CD8-positive, alpha-beta memory T cell (primary cell): ENCODE measurements around the gene FHIT. TPM values are rescaled to one million over a fixed set of nuclear protein-coding genes. Genes with fewer than 3 reads are reported as not detected.

ENCODE experiments used
- CTCF ChIA-PET: fragments of 350-600 bp; sonication (Branson Sonifier 250); formaldehyde crosslinking; loops from one replicate; lab custom pipeline; 2021; ENCODE audit warnings: antibody characterized with exemption; lab: Charles Lee
- POLR2A ChIA-PET: fragments of 350-600 bp; sonication (Branson Sonifier 250); formaldehyde crosslinking; loops from one replicate; lab custom pipeline; 2021; ENCODE audit warnings: antibody characterized with exemption; lab: Charles Lee
- DNase-seq, 5 donors: peaks; one replicate each; pipeline versions ENCODE4 v3.0.0 to v3.0.0-alpha.2; 2020 to 2022; ENCODE audit warnings: mixed read lengths in 1 of 5
- H3K27ac ChIP-seq: one replicate; pipeline ENCODE4 v1.7.0; 2013; ENCODE audit warnings: low read depth, mild to moderate bottlenecking, low read length, moderate library complexity
- H3K27me3 ChIP-seq: 2 replicates; pipeline ENCODE4 v1.7.0; 2013; ENCODE audit warnings: low read length, mild to moderate bottlenecking; ENCODE audit not compliant: insufficient read depth, poor library complexity, severe bottlenecking
- H3K36me3 ChIP-seq: 2 replicates; pipeline ENCODE4 v1.7.0; 2013; ENCODE audit warnings: mild to moderate bottlenecking, low read length, moderate library complexity; ENCODE audit not compliant: insufficient read depth
- H3K4me1 ChIP-seq: 2 replicates; pipeline ENCODE4 v1.7.0; 2013; ENCODE audit warnings: mild to moderate bottlenecking, low read length, moderate library complexity; ENCODE audit not compliant: insufficient read depth
- H3K4me3 ChIP-seq: 2 replicates; pipeline ENCODE4 v1.7.0; 2013; ENCODE audit warnings: mild to moderate bottlenecking, low read length
- H3K9me3 ChIP-seq: 2 replicates; pipeline ENCODE4 v1.7.0; 2013; ENCODE audit warnings: mild to moderate bottlenecking, low read length
- H3K27ac Mint-ChIP-seq, 8 donors: one replicate each; pipeline ENCODE4 v1.8.0; 2020 to 2021; ENCODE audit warnings: mixed read lengths in 8 of 8, mild to moderate bottlenecking in 6 of 8, inconsistent platforms in 3 of 8, moderate library complexity in 3 of 8
- H3K27me3 Mint-ChIP-seq, 2 donors: one replicate each; pipeline ENCODE4 v1.8.0; 2020 to 2021; ENCODE audit warnings: mixed read lengths in 2 of 2, mild to moderate bottlenecking in 1 of 2, moderate library complexity in 1 of 2
- H3K36me3 Mint-ChIP-seq, 3 donors: one replicate each; pipeline ENCODE4 v1.8.0; 2020 to 2021; ENCODE audit warnings: mixed read lengths in 3 of 3, inconsistent platforms in 1 of 3, mild to moderate bottlenecking in 1 of 3
- H3K4me1 Mint-ChIP-seq, 3 donors: one replicate each; pipeline ENCODE4 v1.8.0; 2020 to 2021; ENCODE audit warnings: mixed read lengths in 3 of 3, inconsistent platforms in 1 of 3, mild to moderate bottlenecking in 1 of 3
- H3K4me3 Mint-ChIP-seq, 7 donors: one replicate each; pipeline ENCODE4 v1.8.0; 2020 to 2021; ENCODE audit warnings: mixed read lengths in 7 of 7, mild to moderate bottlenecking in 6 of 7, moderate library complexity in 4 of 7, inconsistent platforms in 2 of 7
- H3K9me3 Mint-ChIP-seq, 5 donors: one replicate each; pipeline ENCODE4 v1.8.0; 2020 to 2022; ENCODE audit warnings: mixed read lengths in 5 of 5, mild to moderate bottlenecking in 3 of 5, moderate library complexity in 2 of 5, inconsistent platforms in 1 of 5
- polyA plus RNA-seq: library from polyadenylated mRNA; unstranded; fragments of 300-500 nt; fragmentation: Illumina TruSeq; gene quantifications from one replicate; pipeline ENCODE4 v1.2.3, GENCODE V29; 2021
- total RNA-seq, 2 experiments: library from RNA; stranded (reverse); gene quantifications; one replicate each; pipeline ENCODE4 v1.2.3, GENCODE V29; 2021

The FHIT gene
- total and polyA plus RNA-seq, 3 experiments from 2014 or later = 4.1 to 7.4 (median 4.2) TPM

DNA sequence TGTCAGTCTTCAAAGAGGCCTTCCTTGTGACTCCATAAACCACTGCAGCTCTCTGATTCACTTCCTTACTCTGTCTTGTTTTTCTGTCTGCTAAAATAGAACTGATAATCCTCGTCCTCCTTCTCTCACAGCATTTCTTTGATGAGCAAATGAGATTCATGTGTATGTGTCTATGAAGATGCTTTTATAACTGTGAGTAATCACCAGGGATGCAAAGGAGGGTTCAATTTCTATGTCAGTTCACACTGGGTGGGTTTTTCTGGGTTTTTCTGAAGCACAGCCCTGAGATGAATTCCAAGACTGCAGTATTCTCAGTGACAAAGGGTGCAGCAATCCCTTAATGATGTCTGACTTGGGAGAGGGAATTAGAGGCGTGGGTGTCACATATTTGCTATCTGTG lies 1454.8 kb downstream of the FHIT start:
- POLR2A ChIA-PET = no interaction called here
- Mint-ChIP-seq H3K4me3 (no peak overlapping the region), H3K27me3 (no peaks in the 10 kb centered on the region), H3K27ac (no peak overlapping the region), H3K9me3 (peaks cover 0 to 2% (median 0%) of the 10 kb centered on the region in 5 donors), H3K36me3 (peaks cover 0 to 11% (median 0%) of the 10 kb centered on the region in 3 donors), H3K4me1 (peaks cover 5 to 7% (median 6%) of the 10 kb centered on the region in 3 donors)
- H3K9me3 ChIP-seq = no peaks in the 10 kb centered on the region
- DNase-seq = no peak
- CTCF ChIA-PET = no interaction called here
- H3K27ac ChIP-seq = no peak overlapping the region
- no peaks in the 10 kb centered on the region for H3K4me1 ChIP-seq
- no peaks in the 10 kb centered on the region for H3K36me3 ChIP-seq
- no peak overlapping the region for H3K4me3 ChIP-seq
- no peaks in the 10 kb centered on the region for H3K27me3 ChIP-seq

DNA sequence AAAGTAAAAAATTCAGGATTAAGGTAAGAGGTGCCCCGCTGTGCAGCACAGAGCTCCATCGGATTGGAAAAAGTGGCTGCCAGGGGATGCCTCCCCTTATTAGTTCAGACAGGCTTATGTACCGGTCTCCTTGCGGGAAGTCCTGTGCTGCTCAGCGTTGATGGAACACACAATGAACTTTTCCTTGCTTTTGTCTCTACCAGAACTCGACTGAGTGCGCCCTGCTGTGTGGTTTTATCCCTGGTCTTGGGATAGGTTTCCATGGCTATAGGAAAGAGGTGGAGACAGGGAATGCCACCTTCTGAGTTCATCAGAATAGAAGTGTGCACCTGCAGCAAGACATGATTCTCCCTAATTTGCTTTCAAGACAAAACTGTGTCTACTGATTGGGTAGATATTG lies 1455.5 kb downstream of the FHIT start:
- no peaks in the 10 kb centered on the region for H3K36me3 ChIP-seq
- ChIA-PET POLR2A (no interaction called here), CTCF (no interaction called here)
- no peaks in the 10 kb centered on the region for H3K4me1 ChIP-seq
- no peak overlapping the region for H3K27ac ChIP-seq
- no peak overlapping the region for H3K27ac Mint-ChIP-seq
- peaks cover 5 to 11% (median 8%) of the 10 kb centered on the region in 3 donors for H3K4me1 Mint-ChIP-seq
- H3K36me3 Mint-ChIP-seq = peaks cover 0 to 11% (median 0%) of the 10 kb centered on the region in 3 donors
- DNase-seq = no peak
- H3K27me3 ChIP-seq = no peaks in the 10 kb centered on the region
- H3K4me3 Mint-ChIP-seq = no peak overlapping the region
- H3K9me3 Mint-ChIP-seq = peaks cover 0 to 2% (median 0%) of the 10 kb centered on the region in 5 donors
- no peak overlapping the region for H3K4me3 ChIP-seq
- no peaks in the 10 kb centered on the region for H3K9me3 ChIP-seq
- no peaks in the 10 kb centered on the region for H3K27me3 Mint-ChIP-seq

DNA sequence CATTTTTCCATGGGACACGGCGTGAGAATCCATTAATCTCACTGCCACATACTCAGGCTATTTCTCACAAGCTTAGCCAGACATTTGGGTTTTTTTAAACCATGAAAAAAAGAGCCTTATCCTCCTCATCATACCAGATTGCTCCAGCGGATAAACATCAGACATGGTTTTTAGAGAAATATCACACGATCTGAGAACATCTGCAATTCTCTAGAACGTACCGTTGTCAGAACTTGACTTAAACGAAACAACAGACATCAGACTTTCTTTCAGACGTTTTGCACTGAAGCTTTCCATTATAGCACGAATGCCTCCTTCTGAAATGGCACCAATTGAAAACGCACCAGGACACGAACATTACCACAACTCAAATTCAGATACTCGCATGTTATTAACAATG lies 1457.3 kb downstream of the FHIT start:
- Histone ChIP-seq H3K36me3 (no peaks in the 10 kb centered on the region), H3K27ac (no peak overlapping the region), H3K9me3 (no peaks in the 10 kb centered on the region), H3K4me3 (no peak overlapping the region), H3K4me1 (no peaks in the 10 kb centered on the region), H3K27me3 (no peaks in the 10 kb centered on the region)
- Mint-ChIP-seq H3K27me3 (no peaks in the 10 kb centered on the region), H3K4me1 (peaks cover 9 to 16% (median 12%) of the 10 kb centered on the region in 3 donors), H3K9me3 (no peaks in the 10 kb centered on the region), H3K4me3 (no peak overlapping the region), H3K36me3 (peaks cover 0 to 11% (median 0%) of the 10 kb centered on the region in 3 donors), H3K27ac (no peak overlapping the region)
- POLR2A ChIA-PET = no interaction called here
- CTCF ChIA-PET = no interaction called here
- DNase-seq = no peak

DNA sequence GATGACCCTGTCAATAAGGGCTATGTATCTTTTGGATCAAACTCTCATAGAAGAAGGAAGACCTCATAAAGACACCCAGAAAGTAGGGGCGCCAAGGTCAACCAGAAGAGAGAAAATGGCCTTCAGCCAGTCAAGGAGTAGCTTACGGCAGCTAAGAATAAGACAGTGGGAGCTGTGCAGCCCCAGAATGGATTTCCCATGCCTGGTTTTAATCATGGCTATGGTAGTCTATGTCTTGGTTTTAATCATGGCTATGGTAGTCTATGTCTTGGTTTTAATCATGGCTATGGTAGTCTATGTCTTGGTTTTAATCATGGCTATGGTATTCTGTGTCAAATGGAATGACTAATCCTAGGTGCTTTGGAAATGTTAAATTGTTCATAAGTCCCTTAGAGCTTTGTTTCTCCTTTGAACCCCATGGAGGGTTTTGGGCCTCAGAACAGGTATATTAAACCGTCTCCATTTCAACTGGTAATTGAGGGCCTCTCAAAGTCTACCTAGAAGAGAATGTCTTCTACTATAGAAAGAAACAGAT lies 1459.4 kb downstream of the FHIT start:
- no peaks in the 10 kb centered on the region for H3K36me3 ChIP-seq
- H3K9me3 Mint-ChIP-seq = no peaks in the 10 kb centered on the region
- ChIA-PET CTCF (interaction anchor here (0.9 kb wide), 1 partner anchor 18 kb away, joined by 3 read pairs; no protein-coding TSS in a partner anchor), POLR2A (no interaction called here)
- peaks cover 9 to 16% (median 12%) of the 10 kb centered on the region in 3 donors for H3K4me1 Mint-ChIP-seq
- peaks cover 0 to 6% (median 0%) of the 10 kb centered on the region in 3 donors for H3K36me3 Mint-ChIP-seq
- H3K4me3 ChIP-seq = no peak overlapping the region
- no peaks in the 10 kb centered on the region for H3K9me3 ChIP-seq
- no peak overlapping the region for H3K27ac ChIP-seq
- DNase-seq = no peak
- H3K4me3 Mint-ChIP-seq = no peak overlapping the region
- no peaks in the 10 kb centered on the region for H3K4me1 ChIP-seq
- no peak overlapping the region for H3K27ac Mint-ChIP-seq
- no peaks in the 10 kb centered on the region for H3K27me3 Mint-ChIP-seq
- no peaks in the 10 kb centered on the region for H3K27me3 ChIP-seq

DNA sequence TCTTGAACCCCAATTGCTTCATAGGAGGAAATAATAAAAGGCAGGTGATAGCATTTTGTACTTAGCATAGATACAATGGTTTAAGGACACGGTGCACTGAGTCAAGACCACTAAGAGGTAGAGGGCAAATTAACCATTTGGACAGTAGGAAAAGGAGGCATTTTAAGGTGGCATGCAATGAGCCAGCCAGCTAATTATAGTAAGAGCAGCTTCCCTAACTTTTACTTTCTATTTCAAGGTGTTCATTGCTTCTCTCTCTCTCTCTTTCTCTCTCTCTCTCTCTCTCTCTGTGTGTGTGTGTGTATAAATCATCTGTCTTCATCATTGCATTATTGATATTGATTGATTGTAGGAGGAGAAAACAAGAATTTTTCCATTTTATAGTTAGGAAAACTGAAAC lies 1461.0 kb downstream of the FHIT start:
- H3K27me3 ChIP-seq = no peaks in the 10 kb centered on the region
- H3K27ac ChIP-seq = no peak overlapping the region
- Mint-ChIP-seq H3K9me3 (no peaks in the 10 kb centered on the region), H3K4me3 (peak overlapping the region in 1 of 7 donors; percentile 4), H3K36me3 (no peaks in the 10 kb centered on the region), H3K4me1 (peaks cover 9 to 16% (median 12%) of the 10 kb centered on the region in 3 donors), H3K27me3 (peaks cover 0 to 2% of the 10 kb centered on the region in 2 donors), H3K27ac (no peak overlapping the region)
- no peak for DNase-seq
- H3K4me1 ChIP-seq = no peaks in the 10 kb centered on the region
- POLR2A ChIA-PET = interaction anchor here (0.6 to 0.7 kb wide), 2 partner anchors 34 to 256 kb away, joined by 3 read pairs; no protein-coding TSS in a partner anchor
- H3K4me3 ChIP-seq = no peak overlapping the region
- H3K9me3 ChIP-seq = no peaks in the 10 kb centered on the region
- no peaks in the 10 kb centered on the region for H3K36me3 ChIP-seq
- CTCF ChIA-PET = no interaction called here

DNA sequence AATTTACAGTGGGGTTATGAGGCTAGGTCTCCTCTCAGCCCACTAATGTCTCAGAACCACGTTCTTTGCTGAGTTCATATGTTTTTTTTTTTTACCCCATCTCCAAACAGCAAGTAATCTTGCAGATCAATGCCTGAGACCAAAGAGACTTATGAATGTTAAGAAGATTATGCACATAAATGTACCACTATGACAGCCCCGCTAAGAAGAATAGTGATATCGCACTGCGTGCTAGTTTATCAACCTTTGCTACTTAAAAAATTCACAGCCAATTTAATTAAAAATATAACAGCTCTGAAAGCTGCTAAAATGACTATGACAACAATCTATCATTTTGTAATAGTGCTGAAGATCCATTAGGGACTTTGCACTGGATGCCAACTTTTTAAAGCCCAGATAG lies 1462.5 kb downstream of the FHIT start:
- Mint-ChIP-seq H3K27me3 (peaks cover 0 to 2% of the 10 kb centered on the region in 2 donors), H3K9me3 (no peaks in the 10 kb centered on the region), H3K4me3 (no peak overlapping the region), H3K4me1 (peaks cover 20 to 25% (median 23%) of the 10 kb centered on the region in 3 donors), H3K27ac (no peak overlapping the region), H3K36me3 (peaks cover 0 to 1% (median 0%) of the 10 kb centered on the region in 3 donors)
- CTCF ChIA-PET = no interaction called here
- no peak for DNase-seq
- Histone ChIP-seq H3K4me1 (peaks cover 12% of the 10 kb centered on the region), H3K4me3 (no peak overlapping the region), H3K27ac (no peak overlapping the region), H3K9me3 (no peaks in the 10 kb centered on the region), H3K27me3 (no peaks in the 10 kb centered on the region), H3K36me3 (no peaks in the 10 kb centered on the region)
- POLR2A ChIA-PET = no interaction called here

DNA sequence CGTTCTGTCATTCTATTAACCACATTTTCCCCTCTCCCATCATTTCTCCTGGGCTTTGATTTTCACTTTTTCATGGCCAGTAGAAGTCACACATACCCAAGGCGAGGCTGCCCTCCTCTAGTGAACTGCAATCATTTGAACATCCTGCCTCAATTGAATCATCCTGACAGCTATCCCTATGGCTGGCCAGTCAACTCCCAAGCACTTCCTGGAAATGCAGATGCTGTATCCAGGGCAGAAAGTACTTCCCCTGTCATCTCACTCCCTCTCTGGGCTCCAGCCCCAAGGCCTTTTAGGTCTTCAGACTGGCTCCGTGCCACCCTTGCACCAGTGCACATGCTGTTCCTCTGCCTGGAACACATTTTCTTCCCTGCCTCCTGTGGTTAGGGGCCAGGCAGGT lies 1463.1 kb downstream of the FHIT start:
- Mint-ChIP-seq H3K36me3 (peaks cover 0 to 1% (median 0%) of the 10 kb centered on the region in 3 donors), H3K27ac (no peak overlapping the region), H3K4me3 (no peak overlapping the region), H3K4me1 (peaks cover 26 to 31% (median 30%) of the 10 kb centered on the region in 3 donors), H3K9me3 (no peaks in the 10 kb centered on the region), H3K27me3 (peaks cover 0 to 2% of the 10 kb centered on the region in 2 donors)
- no peaks in the 10 kb centered on the region for H3K36me3 ChIP-seq
- no peak overlapping the region for H3K27ac ChIP-seq
- ChIA-PET CTCF (no interaction called here), POLR2A (no interaction called here)
- H3K4me3 ChIP-seq = no peak overlapping the region
- no peak for DNase-seq
- H3K9me3 ChIP-seq = no peaks in the 10 kb centered on the region
- H3K27me3 ChIP-seq = no peaks in the 10 kb centered on the region
- peaks cover 12% of the 10 kb centered on the region for H3K4me1 ChIP-seq

DNA sequence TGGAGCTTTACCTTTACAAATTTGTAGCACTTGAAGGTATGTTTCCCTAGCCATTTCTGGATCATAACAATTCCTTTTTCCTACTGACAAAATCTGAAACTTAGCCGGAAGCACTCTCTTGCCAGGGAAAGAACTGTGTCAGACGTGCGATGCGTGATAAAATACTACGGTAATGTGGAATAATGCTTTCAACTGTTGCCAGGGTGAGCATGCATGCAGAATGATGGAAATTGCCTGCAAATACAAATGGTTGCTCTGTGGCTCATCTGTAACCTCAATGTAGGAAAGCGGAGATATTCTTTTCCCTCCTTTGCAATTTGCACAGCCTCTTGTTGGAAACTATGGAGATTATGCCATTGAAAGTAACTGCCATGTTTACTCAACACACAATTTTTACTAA lies 1464.9 kb downstream of the FHIT start:
- no peaks in the 10 kb centered on the region for H3K9me3 ChIP-seq
- H3K4me1 ChIP-seq = peaks cover 12% of the 10 kb centered on the region
- no peaks in the 10 kb centered on the region for H3K36me3 ChIP-seq
- Mint-ChIP-seq H3K4me1 (peaks cover 26 to 31% (median 30%) of the 10 kb centered on the region in 3 donors), H3K36me3 (peaks cover 0 to 1% (median 0%) of the 10 kb centered on the region in 3 donors), H3K9me3 (no peaks in the 10 kb centered on the region), H3K4me3 (no peak overlapping the region), H3K27ac (no peak overlapping the region), H3K27me3 (peaks cover 0 to 2% of the 10 kb centered on the region in 2 donors)
- H3K4me3 ChIP-seq = no peak overlapping the region
- H3K27ac ChIP-seq = no peak overlapping the region
- H3K27me3 ChIP-seq = no peaks in the 10 kb centered on the region
- DNase-seq = no peak
- ChIA-PET POLR2A (no interaction called here), CTCF (no interaction called here)
